Measurements from ENCODE around the gene CWC22. TPM values are rescaled to one million over a fixed set of nuclear protein-coding genes. Genes with fewer than 3 reads are reported as not detected.

The CWC22 gene
- total RNA-seq, 1 experiment from 2014 or later = 14.2 TPM

DNA sequence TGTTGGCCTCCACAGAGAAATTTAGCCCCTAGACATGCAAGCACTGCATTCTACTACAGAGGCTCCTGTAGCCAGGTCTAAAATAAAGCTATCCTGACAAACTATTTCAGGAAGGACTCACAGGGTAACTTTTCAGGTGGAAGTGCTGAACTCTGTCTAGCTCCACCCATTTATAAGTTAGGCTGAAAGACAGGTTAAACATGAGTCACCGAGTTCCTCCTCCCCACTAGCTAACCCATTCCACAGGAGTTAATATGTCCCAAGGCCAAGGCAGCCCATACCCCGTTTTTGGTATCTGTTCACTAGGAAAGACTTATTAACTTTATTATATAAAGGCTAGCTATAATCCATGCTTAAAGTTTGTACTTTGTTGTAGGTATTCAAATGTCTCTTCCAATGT lies 3.5 kb downstream of the CWC22 start:
- H3K27me3 ChIP-seq (ENCODE audit: low read length) = no peaks in the 10 kb centered on the region
- peaks cover 6% of the 10 kb centered on the region; the same call in 1 of the 2 replicates for H3K36me3 ChIP-seq (ENCODE audit: low read depth, low read length)
- H3F3A ChIP-seq (ENCODE audit: low read length, unreplicated experiment) = no peaks in the 10 kb centered on the region
- H3K9me3 ChIP-seq (ENCODE audit: low read length) = no peaks in the 10 kb centered on the region
- no TSS peak for BruUV-seq (replicated peaks)
- ATAC-seq (peak; percentile 40), DNase-seq (peak; percentile 70)
- TF ChIP-seq, protein P1, sequence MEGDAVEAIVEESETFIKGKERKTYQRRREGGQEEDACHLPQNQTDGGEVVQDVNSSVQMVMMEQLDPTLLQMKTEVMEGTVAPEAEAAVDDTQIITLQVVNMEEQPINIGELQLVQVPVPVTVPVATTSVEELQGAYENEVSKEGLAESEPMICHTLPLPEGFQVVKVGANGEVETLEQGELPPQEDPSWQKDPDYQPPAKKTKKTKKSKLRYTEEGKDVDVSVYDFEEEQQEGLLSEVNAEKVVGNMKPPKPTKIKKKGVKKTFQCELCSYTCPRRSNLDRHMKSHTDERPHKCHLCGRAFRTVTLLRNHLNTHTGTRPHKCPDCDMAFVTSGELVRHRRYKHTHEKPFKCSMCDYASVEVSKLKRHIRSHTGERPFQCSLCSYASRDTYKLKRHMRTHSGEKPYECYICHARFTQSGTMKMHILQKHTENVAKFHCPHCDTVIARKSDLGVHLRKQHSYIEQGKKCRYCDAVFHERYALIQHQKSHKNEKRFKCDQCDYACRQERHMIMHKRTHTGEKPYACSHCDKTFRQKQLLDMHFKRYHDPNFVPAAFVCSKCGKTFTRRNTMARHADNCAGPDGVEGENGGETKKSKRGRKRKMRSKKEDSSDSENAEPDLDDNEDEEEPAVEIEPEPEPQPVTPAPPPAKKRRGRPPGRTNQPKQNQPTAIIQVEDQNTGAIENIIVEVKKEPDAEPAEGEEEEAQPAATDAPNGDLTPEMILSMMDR (conservative IDR thresholded peaks at IDR 0.05; ENCODE audit: low read depth, low read length) = no peak
- TF ChIP-seq EZH2 (IDR thresholded peaks at IDR 0.05; ENCODE audit: low read length, unreplicated experiment) = no peak
- no peak for TF ChIP-seq EZH2phosphoT487 (IDR thresholded peaks at IDR 0.05; ENCODE audit: borderline replicate concordance, low read length)
- H3K9me2 ChIP-seq (replicated peaks; ENCODE audit: low read length) = no peaks in the 10 kb centered on the region
- intact Hi-C loops (cut with micrococcal nuclease) = no loop called here
- no peak overlapping the region for H3K27ac ChIP-seq (ENCODE audit: low read length)
- H3K9ac ChIP-seq (ENCODE audit: low read length) = no peak overlapping the region
- peaks cover 26% of the 10 kb centered on the region for H3K4me1 ChIP-seq (ENCODE audit: insufficient read depth, low read length)
- POLR2A ChIA-PET (ENCODE audit: unreplicated experiment) = no interaction called here
- peaks cover 19% of the 10 kb centered on the region; the same call in 1 of the 2 replicates for H4K20me1 ChIP-seq (ENCODE audit: low read length)
- H3K4me3 ChIP-seq (ENCODE audit: low read length) = no peak overlapping the region
- H3K4me2 ChIP-seq (ENCODE audit: low read length) = peak overlapping the region; percentile 55
- peaks cover 83% of the 10 kb centered on the region for H3K79me2 ChIP-seq (ENCODE audit: low read length)
- CTCF ChIA-PET = no interaction called here
- H2AFZ ChIP-seq (ENCODE audit: low read length) = no peak overlapping the region

DNA sequence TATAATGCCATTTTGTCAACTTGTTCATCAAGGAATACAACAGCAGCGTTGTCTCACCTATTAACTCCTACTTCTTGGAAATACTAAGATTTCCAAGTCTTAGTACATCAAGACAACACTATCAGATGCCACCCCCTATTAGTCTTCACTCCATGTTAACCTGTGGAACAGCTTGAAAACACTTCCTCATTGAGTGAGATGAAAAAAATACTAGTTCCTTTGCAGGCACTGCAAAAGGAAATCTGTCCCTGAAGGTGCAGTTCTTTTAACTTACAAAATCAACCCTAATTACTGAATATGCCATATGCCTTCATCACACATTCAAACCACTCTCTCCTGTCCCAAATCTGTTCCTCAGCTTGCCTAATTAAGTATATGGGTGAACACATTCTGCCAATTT lies 4.0 kb downstream of the CWC22 start:
- no peak overlapping the region for H3K27ac ChIP-seq (ENCODE audit: low read length)
- peak overlapping the region; percentile 55 for H3K4me2 ChIP-seq (ENCODE audit: low read length)
- peaks cover 19% of the 10 kb centered on the region; the same call in 1 of the 2 replicates for H4K20me1 ChIP-seq (ENCODE audit: low read length)
- H2AFZ ChIP-seq (ENCODE audit: low read length) = no peak overlapping the region
- H3K4me3 ChIP-seq (ENCODE audit: low read length) = no peak overlapping the region
- POLR2A ChIA-PET (ENCODE audit: unreplicated experiment) = no interaction called here
- DNase-seq (no peak), ATAC-seq (no peak)
- no TSS peak for BruUV-seq (replicated peaks)
- no peak for TF ChIP-seq EZH2phosphoT487 (IDR thresholded peaks at IDR 0.05; ENCODE audit: borderline replicate concordance, low read length)
- TF ChIP-seq, protein P1 (conservative IDR thresholded peaks at IDR 0.05; ENCODE audit: low read depth, low read length) = no peak
- no peak for TF ChIP-seq EZH2 (IDR thresholded peaks at IDR 0.05; ENCODE audit: low read length, unreplicated experiment)
- H3F3A ChIP-seq (ENCODE audit: low read length, unreplicated experiment) = no peaks in the 10 kb centered on the region
- H3K9me2 ChIP-seq (replicated peaks; ENCODE audit: low read length) = no peaks in the 10 kb centered on the region
- intact Hi-C loops (cut with micrococcal nuclease) = no loop called here
- H3K27me3 ChIP-seq (ENCODE audit: low read length) = no peaks in the 10 kb centered on the region
- peaks cover 6% of the 10 kb centered on the region; the same call in 1 of the 2 replicates for H3K36me3 ChIP-seq (ENCODE audit: low read depth, low read length)
- H3K79me2 ChIP-seq (ENCODE audit: low read length) = peaks cover 87% of the 10 kb centered on the region
- H3K4me1 ChIP-seq (ENCODE audit: insufficient read depth, low read length) = peaks cover 26% of the 10 kb centered on the region
- CTCF ChIA-PET = no interaction called here
- no peaks in the 10 kb centered on the region for H3K9me3 ChIP-seq (ENCODE audit: low read length)
- H3K9ac ChIP-seq (ENCODE audit: low read length) = no peak overlapping the region

DNA sequence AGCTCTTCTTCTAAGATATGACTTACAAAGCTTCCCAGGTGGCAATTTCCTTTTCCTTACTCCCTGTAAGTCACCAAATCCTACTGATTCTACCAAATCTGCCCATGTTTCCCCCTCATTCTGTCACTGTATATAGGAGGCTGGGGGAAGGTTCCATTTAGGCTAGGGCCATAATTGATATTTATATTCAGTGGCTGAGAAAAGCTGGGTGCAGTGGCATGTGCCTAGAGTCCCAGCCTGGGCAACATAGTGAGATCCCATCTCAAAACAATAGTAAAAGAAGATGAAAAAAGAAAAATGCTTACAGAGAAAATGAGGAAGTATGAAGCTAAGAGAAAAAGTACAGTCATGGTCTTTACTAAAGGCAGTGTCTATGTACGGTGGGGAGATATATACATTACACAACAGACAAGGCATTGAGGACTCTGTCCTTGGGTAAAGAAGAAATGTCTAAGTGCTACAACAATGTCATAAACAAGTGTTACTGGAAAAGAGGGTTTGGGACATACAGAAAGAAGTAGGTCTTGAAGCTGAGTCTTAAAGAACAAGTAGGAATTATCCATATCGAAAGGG lies 4.8 kb downstream of the CWC22 start:
- no peak overlapping the region for H2AFZ ChIP-seq (ENCODE audit: low read length)
- no peaks in the 10 kb centered on the region for H3K9me3 ChIP-seq (ENCODE audit: low read length)
- ChIA-PET CTCF (no interaction called here), POLR2A (ENCODE audit: unreplicated experiment) (no interaction called here)
- no peak overlapping the region for H3K27ac ChIP-seq (ENCODE audit: low read length)
- no peaks in the 10 kb centered on the region for H3F3A ChIP-seq (ENCODE audit: low read length, unreplicated experiment)
- H3K4me1 ChIP-seq (ENCODE audit: insufficient read depth, low read length) = peaks cover 26% of the 10 kb centered on the region
- DNase-seq (no peak), ATAC-seq (no peak)
- H3K79me2 ChIP-seq (ENCODE audit: low read length) = peaks cover 95% of the 10 kb centered on the region
- H3K4me2 ChIP-seq (ENCODE audit: low read length) = no peak overlapping the region
- no peak overlapping the region for H3K9ac ChIP-seq (ENCODE audit: low read length)
- H3K27me3 ChIP-seq (ENCODE audit: low read length) = no peaks in the 10 kb centered on the region
- BruUV-seq (replicated peaks) = no TSS peak
- H4K20me1 ChIP-seq (ENCODE audit: low read length) = peaks cover 19% of the 10 kb centered on the region; the same call in 1 of the 2 replicates
- no peaks in the 10 kb centered on the region for H3K9me2 ChIP-seq (replicated peaks; ENCODE audit: low read length)
- TF ChIP-seq, protein P1 (conservative IDR thresholded peaks at IDR 0.05; ENCODE audit: low read depth, low read length) = no peak
- no peak for TF ChIP-seq EZH2phosphoT487 (IDR thresholded peaks at IDR 0.05; ENCODE audit: borderline replicate concordance, low read length)
- TF ChIP-seq EZH2 (IDR thresholded peaks at IDR 0.05; ENCODE audit: low read length, unreplicated experiment) = no peak
- H3K36me3 ChIP-seq (ENCODE audit: low read depth, low read length) = peaks cover 6% of the 10 kb centered on the region; the same call in 1 of the 2 replicates
- H3K4me3 ChIP-seq (ENCODE audit: low read length) = no peak overlapping the region
- intact Hi-C loops (cut with micrococcal nuclease) = no loop called here

Measured in PC-3 (cell line).